ENCODE data around the gene WWC1.

The WWC1 gene

GRCh38 chr5:168342985-168343384 is 51.5 kb downstream of the WWC1 start:
- no peak for DNase-seq (ENCODE audit: low read depth)
- no peak for TF ChIP-seq CTCF (conservative IDR thresholded peaks at IDR 0.05; ENCODE audit: low read length)
- H3K4me3 ChIP-seq (ENCODE audit: low read length), result no peak overlapping the region

GRCh38 chr5:168346417-168346816 is 55.0 kb downstream of the WWC1 start:
- no peak for TF ChIP-seq CTCF (conservative IDR thresholded peaks at IDR 0.05; ENCODE audit: low read length)
- H3K4me3 ChIP-seq (ENCODE audit: low read length), result no peak overlapping the region
- DNase-seq (ENCODE audit: low read depth), result no peak

GRCh38 chr5:168347368-168348083 is 56.1 kb downstream of the WWC1 start:
- TF ChIP-seq CTCF (conservative IDR thresholded peaks at IDR 0.05; ENCODE audit: low read length), result no peak
- no peak for DNase-seq (ENCODE audit: low read depth)
- no peak overlapping the region for H3K4me3 ChIP-seq (ENCODE audit: low read length)

- no peak for DNase-seq (ENCODE audit: low read depth)
- no peak overlapping the region for H3K4me3 ChIP-seq (ENCODE audit: low read length)
- no peak for TF ChIP-seq CTCF (conservative IDR thresholded peaks at IDR 0.05; ENCODE audit: low read length)
These were observed 56.6 kb downstream of the WWC1 start for GRCh38 chr5:168348084-168348414.

GRCh38 chr5:168350315-168350714 is 58.9 kb downstream of the WWC1 start:
- H3K4me3 ChIP-seq (ENCODE audit: low read length), result no peak overlapping the region
- no peak for TF ChIP-seq CTCF (conservative IDR thresholded peaks at IDR 0.05; ENCODE audit: low read length)
- DNase-seq (ENCODE audit: low read depth), result no peak

- DNase-seq (ENCODE audit: low read depth), result no peak
These were observed 61.9 kb downstream of the WWC1 start for GRCh38 chr5:168353216-168353957.

More at GRCh38 chr5:168353216-168353957, 61.9 kb downstream of the WWC1 start:
- no peak for TF ChIP-seq CTCF (conservative IDR thresholded peaks at IDR 0.05; ENCODE audit: low read length)
- no peak overlapping the region for H3K4me3 ChIP-seq (ENCODE audit: low read length)

All from AG10803 (cell line).